ELR (cell line): ENCODE data around the gene LCMT2.

Source experiments
- DNase-seq: peaks from one replicate; pipeline ENCODE4 v3.0.0-alpha.2; 2015; ENCODE audit warnings: low read depth

LCMT2 gene

GRCh38 chr15:43275740-43276562, 54.4 kb downstream of the LCMT2 start:
- DNase-seq = no peak

- DNase-seq = peak; percentile 44
Measured at GRCh38 chr15:43274136-43274535, 56.2 kb downstream of the LCMT2 start.
